NOMO-1 treated with DMSO at 0.1 percent for 48 hours (cell line): ENCODE data around the gene GUCA2B.

Experiments
- DNase-seq: peaks from one replicate; lab custom pipeline; 2025; ENCODE audit not compliant: unreplicated experiment; lab: John Stamatoyannopoulos, UW

Gene GUCA2B

GRCh38 chr1:42152907-42153600, at the start of gene GUCA2B:
Gene GUCA2B, plus strand, starts transcription at chr1:42153410. Its CDS starts 41 bp downstream, at chr1:42153451.
- no peak for DNase-seq

- no peak for DNase-seq
Observed at GRCh38 chr1:42105025-42105424, 48.2 kb upstream of the GUCA2B start.

GRCh38 chr1:42108309-42108708, 44.9 kb upstream of the GUCA2B start:
- DNase-seq = no peak

GRCh38 chr1:42109600-42109999, 43.6 kb upstream of the GUCA2B start:
- no peak for DNase-seq

GRCh38 chr1:42114229-42114628, 39.0 kb upstream of the GUCA2B start:
- no peak for DNase-seq

- no peak for DNase-seq
Observed at GRCh38 chr1:42117214-42117613, 36.0 kb upstream of the GUCA2B start.

GRCh38 chr1:42118125-42118524, 35.1 kb upstream of the GUCA2B start:
- no peak for DNase-seq

GRCh38 chr1:42122408-42122807, 30.8 kb upstream of the GUCA2B start:
- no peak for DNase-seq

- DNase-seq = no peak
Observed at GRCh38 chr1:42125552-42125951, 27.7 kb upstream of the GUCA2B start.

GRCh38 chr1:42127767-42128166, 25.4 kb upstream of the GUCA2B start:
- no peak for DNase-seq

- no peak for DNase-seq
Observed at GRCh38 chr1:42128499-42128898, 24.7 kb upstream of the GUCA2B start.

- no peak for DNase-seq
Observed at GRCh38 chr1:42128964-42129363, 24.2 kb upstream of the GUCA2B start.

- DNase-seq = no peak
Observed at GRCh38 chr1:42130061-42130660, 23.0 kb upstream of the GUCA2B start.

GRCh38 chr1:42133390-42133789, 19.8 kb upstream of the GUCA2B start:
- DNase-seq = no peak

GRCh38 chr1:42133809-42134526, 19.2 kb upstream of the GUCA2B start:
- no peak for DNase-seq

- DNase-seq = peak; percentile 27
Observed at GRCh38 chr1:42135426-42135825, 17.8 kb upstream of the GUCA2B start.

- peak; percentile 52 for DNase-seq
Observed at GRCh38 chr1:42136466-42136865, 16.7 kb upstream of the GUCA2B start.

GRCh38 chr1:42137766-42138165, 15.4 kb upstream of the GUCA2B start:
- DNase-seq = no peak

GRCh38 chr1:42138586-42138985, 14.6 kb upstream of the GUCA2B start:
- no peak for DNase-seq

- DNase-seq = no peak
Observed at GRCh38 chr1:42139444-42139843, 13.8 kb upstream of the GUCA2B start.

GRCh38 chr1:42140191-42140590, 13.0 kb upstream of the GUCA2B start:
- no peak for DNase-seq

GRCh38 chr1:42141978-42142377, 11.2 kb upstream of the GUCA2B start:
- DNase-seq = no peak
